MM.1S (cell line): Measurements from ENCODE around the gene BCL10.

Experiments used
- DNase-seq: peaks from one replicate; pipeline ENCODE4 v3.0.0-alpha.2; 2015
- H2AFZ ChIP-seq: fragments of 300-600 bp; sonication (generic); 2 replicates; pipeline ENCODE4 v1.6.0; 2016; ENCODE audit warnings: antibody characterized with exemption, low read length
- H3F3A ChIP-seq: fragments of 300-600 bp; sonication (generic); 2 replicates; pipeline ENCODE4 v1.6.1; 2016; ENCODE audit warnings: mild to moderate bottlenecking, antibody characterized with exemption, low read length, moderate library complexity, mixed read lengths; ENCODE audit not compliant: insufficient read depth
- H3K27ac ChIP-seq: fragments of 300-600 bp; sonication (generic); 2 replicates; pipeline ENCODE4 v1.5.1; 2016; ENCODE audit warnings: mild to moderate bottlenecking, low read length
- H3K27me3 ChIP-seq: fragments of 300-600 bp; sonication (generic); replicated peaks from 2 replicates; pipeline ENCODE4 v1.6.0; 2016; ENCODE audit warnings: low read length; ENCODE audit not compliant: insufficient read depth
- H3K36me3 ChIP-seq: fragments of 300-600 bp; sonication (generic); replicated peaks from 2 replicates; pipeline ENCODE4 v1.6.1; 2016; ENCODE audit warnings: mild to moderate bottlenecking, low read length, mixed read lengths; ENCODE audit not compliant: insufficient read depth
- H3K4me1 ChIP-seq: fragments of 300-600 bp; sonication (generic); 2 replicates; pipeline ENCODE4 v1.6.1; 2016; ENCODE audit warnings: low read length, mixed read lengths
- H3K4me2 ChIP-seq: fragments of 300-600 bp; sonication (generic); 2 replicates; pipeline ENCODE4 v1.6.0; 2016; ENCODE audit warnings: low read depth, low read length
- H3K4me3 ChIP-seq: fragments of 300-600 bp; sonication (generic); 2 replicates; pipeline ENCODE4 v1.5.1; 2016; ENCODE audit warnings: low read length, mixed read lengths
- H3K79me2 ChIP-seq: fragments of 300-600 bp; sonication (generic); 2 replicates; pipeline ENCODE4 v1.6.1; 2016; ENCODE audit warnings: mixed run types, low read length, mixed read lengths
- H3K9ac ChIP-seq: fragments of 300-600 bp; sonication (generic); 2 replicates; pipeline ENCODE4 v1.6.1; 2016; ENCODE audit warnings: low read length, mixed read lengths
- H3K9me2 ChIP-seq: fragments of 300-600 bp; sonication (generic); replicated peaks from 2 replicates; pipeline ENCODE4 v1.6.1; 2016; ENCODE audit warnings: mild to moderate bottlenecking, low read length, mixed read lengths; ENCODE audit not compliant: insufficient read depth
- H3K9me3 ChIP-seq: fragments of 300-600 bp; sonication (generic); replicated peaks from 2 replicates; pipeline ENCODE4 v1.6.1; 2016; ENCODE audit warnings: mild to moderate bottlenecking, low read length, mixed read lengths; ENCODE audit not compliant: insufficient read depth
- H4K20me1 ChIP-seq: fragments of 300-600 bp; sonication (generic); 2 replicates; pipeline ENCODE4 v1.6.1; 2016; ENCODE audit warnings: mild to moderate bottlenecking, low read length, moderate library complexity, mixed read lengths; ENCODE audit not compliant: insufficient read depth
- CTCF ChIP-seq: fragments of 300-600 bp; sonication (generic); IDR thresholded peaks from 2 replicates; pipeline ENCODE4 v1.5.1; 2016; ENCODE audit warnings: antibody characterized with exemption, low read length, mixed read lengths
- EZH2 ChIP-seq: fragments of 300-600 bp; sonication (generic); optimal IDR thresholded peaks from 2 replicates; pipeline ENCODE3; 2017; ENCODE audit warnings: low read depth, mild to moderate bottlenecking, antibody characterized with exemption, low read length, mixed read lengths
- EZH2phosphoT487 ChIP-seq: fragments of 300-600 bp; sonication (generic); IDR thresholded peaks from 2 replicates; pipeline ENCODE4 v1.6.1; 2018; ENCODE audit warnings: antibody characterized with exemption, low read length

Gene BCL10

GRCh38 chr1:85264150-85264549 is 12.3 kb downstream of the BCL10 start:
- Histone ChIP-seq H3K79me2 (peaks cover 4% of the 10 kb centered on the region), H4K20me1 (no peaks in the 10 kb centered on the region), H3K36me3 (no peaks in the 10 kb centered on the region; the same call in none of the 2 replicates), H3K9me3 (no peaks in the 10 kb centered on the region), H3K9ac (no peak overlapping the region), H2AFZ (no peak overlapping the region), H3K4me2 (no peak overlapping the region), H3K4me3 (no peak overlapping the region), H3F3A (no peaks in the 10 kb centered on the region), H3K9me2 (no peaks in the 10 kb centered on the region), H3K4me1 (no peaks in the 10 kb centered on the region), H3K27me3 (no peaks in the 10 kb centered on the region), H3K27ac (no peak overlapping the region)
- DNase-seq, result no peak
- no peak for TF ChIP-seq EZH2
- no peak for TF ChIP-seq CTCF
- TF ChIP-seq EZH2phosphoT487, result no peak

- DNase-seq, result no peak
- Histone ChIP-seq H3F3A (no peaks in the 10 kb centered on the region), H3K27me3 (no peaks in the 10 kb centered on the region), H3K4me2 (no peak overlapping the region), H3K4me3 (no peak overlapping the region), H3K9me3 (no peaks in the 10 kb centered on the region), H3K9ac (no peak overlapping the region), H3K27ac (no peak overlapping the region), H3K4me1 (peaks cover 7% of the 10 kb centered on the region), H2AFZ (no peak overlapping the region), H3K36me3 (no peaks in the 10 kb centered on the region; the same call in 1 of the 2 replicates), H3K9me2 (no peaks in the 10 kb centered on the region), H3K79me2 (peaks cover 15% of the 10 kb centered on the region), H4K20me1 (no peaks in the 10 kb centered on the region)
- TF ChIP-seq EZH2 (no peak), CTCF (no peak), EZH2phosphoT487 (no peak)
Measured at GRCh38 chr1:85262985-85263384, 13.4 kb downstream of the BCL10 start.

- peaks cover 7% of the 10 kb centered on the region for H3K4me1 ChIP-seq
- no peaks in the 10 kb centered on the region for H3F3A ChIP-seq
- no peak for DNase-seq
- TF ChIP-seq EZH2 (no peak), EZH2phosphoT487 (no peak), CTCF (0 out of 2 replicates have a peak, but pooled peaks have one; percentile 2)
- no peaks in the 10 kb centered on the region for H3K27me3 ChIP-seq
- peak overlapping the region; percentile 90 for H3K4me2 ChIP-seq
- no peaks in the 10 kb centered on the region for H4K20me1 ChIP-seq
- H3K79me2 ChIP-seq, result peaks cover 33% of the 10 kb centered on the region
- no peak overlapping the region for H3K27ac ChIP-seq
- H2AFZ ChIP-seq, result peak overlapping the region; percentile 92
- peaks cover 3% of the 10 kb centered on the region; the same call in 1 of the 2 replicates for H3K36me3 ChIP-seq
- no peak overlapping the region for H3K9ac ChIP-seq
- no peaks in the 10 kb centered on the region for H3K9me2 ChIP-seq
- peak overlapping the region; percentile 95 for H3K4me3 ChIP-seq
- H3K9me3 ChIP-seq, result no peaks in the 10 kb centered on the region
Measured at GRCh38 chr1:85259912-85260274, 16.5 kb downstream of the BCL10 start.
